Calu3 (cell line): ENCODE measurements around the gene ACOT6. TPM values are rescaled to one million over a fixed set of nuclear protein-coding genes. Genes with fewer than 3 reads are reported as not detected.
"Not testable (repeated sequence)": the region's sequence is repeated elsewhere in the genome, so short reads cannot be mapped to it uniquely, and the experiment has no call there.

Experiments
- BruUV-seq: library from RNA; stranded (reverse); fragments of 400-500 nt; replicated peaks from 2 replicates; lab custom pipeline; 2021; lab: Mats Ljungman, UMichigan
- CTCF ChIA-PET: fragments of 300-600 bp; sonication (Branson Sonifier 250); formaldehyde crosslinking; loops from one replicate; lab custom pipeline; 2022; ENCODE audit warnings: antibody characterized with exemption; lab: Charles Lee
- DNase-seq: peaks from one replicate; pipeline ENCODE4 v3.0.0; 2022
- H3K27ac Mint-ChIP-seq: one replicate; pipeline ENCODE4 v1.8.0; 2022; ENCODE audit warnings: mixed read lengths; ENCODE audit not compliant: unreplicated experiment
- H3K27me3 Mint-ChIP-seq: one replicate; pipeline ENCODE4 v1.8.0; 2022; ENCODE audit warnings: mixed read lengths; ENCODE audit not compliant: unreplicated experiment
- H3K36me3 Mint-ChIP-seq: one replicate; pipeline ENCODE4 v1.8.0; 2022; ENCODE audit warnings: mild to moderate bottlenecking, moderate library complexity, mixed read lengths; ENCODE audit not compliant: insufficient read depth, unreplicated experiment
- H3K4me1 Mint-ChIP-seq: one replicate; pipeline ENCODE4 v1.8.0; 2022; ENCODE audit warnings: mild to moderate bottlenecking, low read depth, mixed read lengths; ENCODE audit not compliant: unreplicated experiment
- H3K4me3 Mint-ChIP-seq: one replicate; pipeline ENCODE4 v1.8.0; 2022; ENCODE audit warnings: mild to moderate bottlenecking, low read depth, moderate library complexity, mixed read lengths; ENCODE audit not compliant: unreplicated experiment
- H3K9me3 Mint-ChIP-seq: one replicate; pipeline ENCODE4 v1.8.0; 2022; ENCODE audit warnings: low read depth, mixed read lengths; ENCODE audit not compliant: unreplicated experiment
- CTCF ChIP-seq: fragments of 200-600 bp; IDR thresholded peaks from one replicate; pipeline ENCODE4 v1.8.0; 2022; ENCODE audit warnings: antibody characterized with exemption; ENCODE audit not compliant: unreplicated experiment
- intact Hi-C: fragments of 100-400 bp; cut with micrococcal nuclease; formaldehyde crosslinking; loops from one replicate; pipeline ENCODE4 v1.10.0; 2022; ENCODE audit not compliant: unreplicated experiment
- total RNA-seq: library from RNA; stranded (reverse); gene quantifications from 2 replicates; pipeline ENCODE4 v1.2.3, GENCODE V29; 2022

Gene ACOT6
- total RNA-seq, 1 experiment from 2014 or later = not detected

DNA sequence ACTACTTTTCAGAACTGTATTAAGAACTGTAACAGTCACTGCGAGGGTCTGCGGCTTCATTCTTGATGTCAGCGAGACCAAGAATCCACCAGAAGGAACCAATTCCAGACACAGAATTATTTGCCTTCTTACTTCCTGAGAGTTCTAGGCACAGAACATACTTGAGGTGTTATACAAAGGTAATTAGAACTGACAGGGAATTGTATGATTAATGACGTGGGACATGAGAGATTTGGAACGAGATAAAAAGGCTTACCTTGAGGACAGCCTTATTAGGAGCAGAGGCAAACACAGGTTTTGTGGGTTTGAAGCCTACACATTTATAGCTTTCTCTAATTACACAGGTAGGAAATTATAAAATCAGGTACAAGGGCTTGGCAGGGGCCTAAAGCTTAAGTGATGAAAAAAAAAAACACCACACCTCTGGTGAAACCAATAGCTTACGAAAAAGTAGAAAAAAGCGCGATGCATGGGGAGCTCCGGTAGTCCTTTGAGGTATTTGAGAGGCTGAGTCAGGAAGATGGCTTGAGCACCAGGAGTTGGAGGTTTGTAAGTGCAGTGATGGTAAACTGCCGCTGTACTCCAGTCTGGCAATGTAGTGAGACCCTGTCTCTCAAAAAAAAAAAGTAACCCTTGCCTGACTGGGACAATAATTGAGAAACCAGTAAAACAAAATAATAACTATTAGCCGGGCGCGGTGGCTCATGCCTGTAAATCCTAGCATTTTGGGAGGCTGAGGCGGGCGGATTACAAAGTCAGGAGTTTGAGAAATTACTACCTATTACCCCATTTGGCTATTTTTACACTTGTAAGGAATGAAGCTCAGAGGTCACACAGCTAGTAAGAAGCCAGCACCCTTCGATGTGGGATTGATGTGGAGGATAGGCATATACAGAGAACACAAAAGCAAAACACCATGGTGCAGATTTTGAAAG, 44.1 kb upstream of the ACOT6 start:
- DNase-seq = no peak
- Mint-ChIP-seq H3K4me1 (peaks cover 12% of the 10 kb centered on the region), H3K4me3 (peak overlapping the region; percentile 86), H3K27ac (peak overlapping the region; percentile 33), H3K36me3 (peaks cover 26% of the 10 kb centered on the region), H3K27me3 (no peaks in the 10 kb centered on the region), H3K9me3 (no peaks in the 10 kb centered on the region)
- intact Hi-C loops = no loop called here
- BruUV-seq = no TSS peak
- TF ChIP-seq CTCF = no peak
- CTCF ChIA-PET = interaction anchor here (1.0 to 2.4 kb wide), 2 partner anchors 59 to 284 kb away, joined by 4 to 14 read pairs; no protein-coding TSS in a partner anchor

GRCh38 chr14:73568886-73569184, 43.5 kb upstream of the ACOT6 start:
- Mint-ChIP-seq H3K4me1 (peaks cover 12% of the 10 kb centered on the region), H3K27ac (peak overlapping the region; percentile 85), H3K4me3 (peak overlapping the region; percentile 86), H3K36me3 (peaks cover 26% of the 10 kb centered on the region)
- CTCF ChIA-PET = interaction anchor here (1.0 to 2.4 kb wide), 2 partner anchors 60 to 284 kb away, joined by 4 to 14 read pairs; no protein-coding TSS in a partner anchor
- intact Hi-C loops, DNase-seq, H3K9me3 Mint-ChIP-seq, H3K27me3 Mint-ChIP-seq: not testable (repeated sequence)
- TSS peak; percentile 71 for BruUV-seq

GRCh38 chr14:73569185-73569958, 42.9 kb upstream of the ACOT6 start, which contains the start of gene ACOT2:
Gene ACOT2, plus strand, starts transcription at chr14:73569213. Its CDS starts 28 bp downstream, at chr14:73569241.
- CTCF ChIA-PET = interaction anchor here (0.7 to 2.4 kb wide), 3 partner anchors 61 to 285 kb away, joined by 4 to 14 read pairs (median 4); no protein-coding TSS in a partner anchor

DNA sequence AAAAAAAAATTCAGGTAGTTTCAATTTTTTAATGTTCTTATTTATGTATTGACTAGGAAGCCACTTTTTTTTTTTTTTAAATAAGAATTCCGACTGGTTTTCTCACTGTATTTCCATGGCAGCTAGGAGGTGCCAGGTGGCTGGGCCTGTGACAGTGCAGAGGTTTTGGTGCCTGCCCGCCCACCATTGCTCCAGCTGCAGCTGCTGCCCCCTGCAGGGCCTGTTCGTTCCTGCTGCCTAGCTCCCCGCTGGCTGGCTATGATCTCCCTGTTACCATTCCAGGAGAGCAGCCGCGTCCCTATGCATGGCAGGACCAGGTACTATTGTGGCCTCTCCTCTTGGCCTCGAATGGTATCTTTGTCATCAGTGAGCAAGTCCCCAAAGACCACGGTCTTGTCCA, 41.4 kb upstream of the ACOT6 start:
- H3K4me3 Mint-ChIP-seq, H3K9me3 Mint-ChIP-seq, H3K27ac Mint-ChIP-seq, intact Hi-C loops, H3K27me3 Mint-ChIP-seq, BruUV-seq: not testable (repeated sequence)
- CTCF ChIA-PET = interaction anchor here (0.7 to 1.2 kb wide), 3 partner anchors 54 to 144 kb away, joined by 4 to 5 read pairs (median 5); no protein-coding TSS in a partner anchor
- TF ChIP-seq CTCF = peak; percentile 54
- peaks cover 35% of the 10 kb centered on the region for H3K36me3 Mint-ChIP-seq
- H3K4me1 Mint-ChIP-seq = peaks cover 12% of the 10 kb centered on the region
- peak; percentile 74 for DNase-seq

More at GRCh38 chr14:73569185-73569958, 42.9 kb upstream of the ACOT6 start, which contains the start of gene ACOT2:
- Mint-ChIP-seq H3K4me1 (peaks cover 12% of the 10 kb centered on the region), H3K4me3 (peak within 1 kb of the TSS; percentile 86), H3K27ac (peak within 1 kb of the TSS; percentile 85), H3K36me3 (peaks cover 28% of the 10 kb centered on the region)
- H3K27me3 Mint-ChIP-seq, H3K9me3 Mint-ChIP-seq, intact Hi-C loops: not testable (repeated sequence)
- peak; percentile 71 for DNase-seq
- BruUV-seq = TSS peak; percentile 75

DNA sequence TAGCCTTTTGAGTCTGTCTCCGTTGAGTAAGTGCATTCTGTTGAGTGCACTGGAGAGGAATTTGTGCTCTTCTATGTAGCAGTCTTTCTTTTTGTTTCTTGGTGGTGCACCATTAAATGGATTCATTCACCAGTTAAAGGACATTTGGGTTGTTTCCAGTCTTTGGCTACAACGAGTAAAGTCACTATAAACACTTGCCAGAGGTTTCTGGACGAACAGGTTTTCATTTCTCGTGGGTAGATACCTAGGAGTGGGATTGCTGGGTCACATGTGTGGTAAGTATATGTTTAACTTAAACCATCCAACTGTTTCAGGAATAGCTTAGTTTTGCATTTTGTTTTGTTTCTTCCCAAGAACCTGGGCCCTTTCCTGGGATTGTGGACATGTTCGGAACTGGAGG, 39.3 kb upstream of the ACOT6 start:
- H3K27ac Mint-ChIP-seq, H3K27me3 Mint-ChIP-seq, H3K9me3 Mint-ChIP-seq, CTCF ChIA-PET, BruUV-seq, intact Hi-C loops, H3K4me1 Mint-ChIP-seq, H3K4me3 Mint-ChIP-seq, DNase-seq: not testable (repeated sequence)
- peaks cover 32% of the 10 kb centered on the region for H3K36me3 Mint-ChIP-seq

- H3K4me1 Mint-ChIP-seq, DNase-seq, BruUV-seq, H3K27me3 Mint-ChIP-seq, H3K4me3 Mint-ChIP-seq, H3K9me3 Mint-ChIP-seq, H3K27ac Mint-ChIP-seq, intact Hi-C loops, CTCF ChIA-PET: not testable (repeated sequence)
- peaks cover 27% of the 10 kb centered on the region for H3K36me3 Mint-ChIP-seq
Measured at GRCh38 chr14:73573740-73574139, 38.6 kb upstream of the ACOT6 start.

GRCh38 chr14:73574251-73574650, 38.1 kb upstream of the ACOT6 start:
- H3K4me3 Mint-ChIP-seq, BruUV-seq, H3K27ac Mint-ChIP-seq, H3K27me3 Mint-ChIP-seq, H3K9me3 Mint-ChIP-seq, intact Hi-C loops, H3K4me1 Mint-ChIP-seq, DNase-seq: not testable (repeated sequence)
- CTCF ChIA-PET = interaction anchor here (0.7 kb wide), 1 partner anchor 16 kb away, joined by 5 read pairs; no protein-coding TSS in a partner anchor
- peaks cover 21% of the 10 kb centered on the region for H3K36me3 Mint-ChIP-seq
